Neutrophil (primary cell): ENCODE measurements around the gene GRIK2.

Experiments
- H3K27ac ChIP-seq: fragments of 200-600 bp; sonication (generic); 2 replicates; pipeline ENCODE4 v1.5.1; 2016; ENCODE audit warnings: mild to moderate bottlenecking, moderate library complexity
- H3K27me3 ChIP-seq: fragments of 200-600 bp; sonication (generic); 2 replicates; pipeline ENCODE4 v1.6.0; 2016; ENCODE audit warnings: mild to moderate bottlenecking
- H3K36me3 ChIP-seq: fragments of 200-600 bp; sonication (generic); 2 replicates; pipeline ENCODE4 v1.5.1; 2017
- H3K4me1 ChIP-seq, 2 experiments: fragments of 200-600 bp in 1 of 2; sonication (generic) in 1 of 2; 1 replicate in 1 of 2; 2 replicates in 1 of 2; pipeline versions ENCODE4 v1.5.1 to v1.6.1; 2013 to 2016; ENCODE audit warnings: low read depth in 1 of 2, low read length in 1 of 2, mild to moderate bottlenecking in 1 of 2, moderate library complexity in 1 of 2; ENCODE audit not compliant: control insufficient read depth in 1 of 2, insufficient read depth in 1 of 2
- H3K4me3 ChIP-seq, 2 experiments: fragments of 200-600 bp in 1 of 2; sonication (generic) in 1 of 2; 1 replicate in 1 of 2; 2 replicates in 1 of 2; pipeline ENCODE4 v1.5.1; 2013 to 2016; ENCODE audit warnings: low read depth in 1 of 2, low read length in 1 of 2, mild to moderate bottlenecking in 1 of 2, moderate library complexity in 1 of 2
- H3K9me3 ChIP-seq: fragments of 200-600 bp; sonication (generic); 2 replicates; pipeline ENCODE4 v1.5.1; 2016
- TF ChIP-seq, protein P1 (sequence below): fragments of 200-600 bp; sonication (generic); IDR thresholded peaks from 2 replicates; pipeline ENCODE4 v1.5.1; 2016; ENCODE audit warnings: antibody characterized with exemption

GRIK2 gene

GRCh38 chr6:101747160-101747559, 353.7 kb downstream of the GRIK2 start:
- H3K4me1 ChIP-seq, result no peaks in the 10 kb centered on the region
- H3K4me3 ChIP-seq, result no peak overlapping the region
- no peaks in the 10 kb centered on the region for H3K9me3 ChIP-seq
- TF ChIP-seq, protein P1, sequence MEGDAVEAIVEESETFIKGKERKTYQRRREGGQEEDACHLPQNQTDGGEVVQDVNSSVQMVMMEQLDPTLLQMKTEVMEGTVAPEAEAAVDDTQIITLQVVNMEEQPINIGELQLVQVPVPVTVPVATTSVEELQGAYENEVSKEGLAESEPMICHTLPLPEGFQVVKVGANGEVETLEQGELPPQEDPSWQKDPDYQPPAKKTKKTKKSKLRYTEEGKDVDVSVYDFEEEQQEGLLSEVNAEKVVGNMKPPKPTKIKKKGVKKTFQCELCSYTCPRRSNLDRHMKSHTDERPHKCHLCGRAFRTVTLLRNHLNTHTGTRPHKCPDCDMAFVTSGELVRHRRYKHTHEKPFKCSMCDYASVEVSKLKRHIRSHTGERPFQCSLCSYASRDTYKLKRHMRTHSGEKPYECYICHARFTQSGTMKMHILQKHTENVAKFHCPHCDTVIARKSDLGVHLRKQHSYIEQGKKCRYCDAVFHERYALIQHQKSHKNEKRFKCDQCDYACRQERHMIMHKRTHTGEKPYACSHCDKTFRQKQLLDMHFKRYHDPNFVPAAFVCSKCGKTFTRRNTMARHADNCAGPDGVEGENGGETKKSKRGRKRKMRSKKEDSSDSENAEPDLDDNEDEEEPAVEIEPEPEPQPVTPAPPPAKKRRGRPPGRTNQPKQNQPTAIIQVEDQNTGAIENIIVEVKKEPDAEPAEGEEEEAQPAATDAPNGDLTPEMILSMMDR, result no peak
- no peaks in the 10 kb centered on the region for H3K36me3 ChIP-seq
- no peak overlapping the region for H3K27ac ChIP-seq
- H3K27me3 ChIP-seq, result no peaks in the 10 kb centered on the region

- Histone ChIP-seq H3K4me1 (no peaks in the 10 kb centered on the region), H3K27me3 (no peaks in the 10 kb centered on the region), H3K36me3 (no peaks in the 10 kb centered on the region), H3K27ac (no peak overlapping the region), H3K9me3 (no peaks in the 10 kb centered on the region), H3K4me3 (no peak overlapping the region)
- TF ChIP-seq, protein P1, result no peak
Observed at GRCh38 chr6:101747716-101748115, 354.2 kb downstream of the GRIK2 start.

- TF ChIP-seq, protein P1, result no peak
- Histone ChIP-seq H3K36me3 (no peaks in the 10 kb centered on the region), H3K4me1 (peaks cover 0 to 2% of the 10 kb centered on the region in 2 experiments), H3K4me3 (no peak overlapping the region), H3K27ac (no peak overlapping the region), H3K9me3 (no peaks in the 10 kb centered on the region), H3K27me3 (no peaks in the 10 kb centered on the region)
Observed at GRCh38 chr6:101755931-101756330, 362.4 kb downstream of the GRIK2 start.

- Histone ChIP-seq H3K4me1 (peaks cover 0 to 4% of the 10 kb centered on the region in 2 experiments), H3K36me3 (no peaks in the 10 kb centered on the region), H3K9me3 (no peaks in the 10 kb centered on the region), H3K4me3 (no peak overlapping the region), H3K27ac (no peak overlapping the region), H3K27me3 (no peaks in the 10 kb centered on the region)
- TF ChIP-seq, protein P1, result no peak
Observed at GRCh38 chr6:101758368-101758767, 364.9 kb downstream of the GRIK2 start.

- no peaks in the 10 kb centered on the region for H3K9me3 ChIP-seq
- TF ChIP-seq, protein P1, result no peak
- peaks cover 0 to 4% of the 10 kb centered on the region in 2 experiments for H3K4me1 ChIP-seq
- H3K36me3 ChIP-seq, result no peaks in the 10 kb centered on the region
- H3K4me3 ChIP-seq, result no peak overlapping the region
- no peaks in the 10 kb centered on the region for H3K27me3 ChIP-seq
- H3K27ac ChIP-seq, result no peak overlapping the region
Observed at GRCh38 chr6:101760843-101761621, 367.5 kb downstream of the GRIK2 start.
